Mesenteric fat pad (tissue), 1 donor: ENCODE results near the gene YY1. TPM values are rescaled to one million over a fixed set of nuclear protein-coding genes. Genes with fewer than 3 reads are reported as not detected.
"Not testable (repeated sequence)": the region's sequence is repeated elsewhere in the genome, so short reads cannot be mapped to it uniquely, and the experiment has no call there.

ENCODE experiments used
- DNase-seq: peaks from one replicate; pipeline ENCODE4 v3.0.0-alpha.2; 2020; ENCODE audit warnings: low spot score
- total RNA-seq: library from RNA; stranded (reverse); fragmentation: NEBNext Ultra II Directional; extraction: Animal tissue kit (Norgen Biotek cat#: 25700); gene quantifications from one replicate; pipeline ENCODE4 v1.2.1, GENCODE V29; 2021
- donor health status: DM: yes; HTN: yes; CAD: no.

The YY1 gene
- total RNA-seq, 1 donor from 2014 or later = 61.3 TPM

DNA sequence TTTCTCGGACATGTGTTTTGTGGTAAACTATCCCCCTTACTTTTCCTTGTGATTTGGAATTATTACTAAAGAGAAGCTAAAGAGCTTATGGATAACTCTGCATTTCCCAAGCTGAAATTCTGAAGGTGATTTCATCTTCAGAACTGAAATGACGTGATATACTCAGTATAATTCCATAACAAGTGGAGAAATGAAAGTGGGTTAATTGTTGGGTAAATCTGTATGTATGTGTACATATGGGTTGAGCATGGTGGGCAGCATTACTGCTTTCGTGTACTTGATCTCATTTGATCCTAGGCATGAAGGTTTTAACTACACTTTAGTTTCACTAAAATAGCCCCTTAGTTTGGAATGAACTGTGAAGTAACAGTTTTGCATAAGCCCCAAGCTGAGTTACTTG, 4.1 kb downstream of the YY1 start:
- no peak for DNase-seq

- DNase-seq = no peak
Measured at GRCh38 chr14:100246809-100247428, 8.0 kb downstream of the YY1 start.

DNA sequence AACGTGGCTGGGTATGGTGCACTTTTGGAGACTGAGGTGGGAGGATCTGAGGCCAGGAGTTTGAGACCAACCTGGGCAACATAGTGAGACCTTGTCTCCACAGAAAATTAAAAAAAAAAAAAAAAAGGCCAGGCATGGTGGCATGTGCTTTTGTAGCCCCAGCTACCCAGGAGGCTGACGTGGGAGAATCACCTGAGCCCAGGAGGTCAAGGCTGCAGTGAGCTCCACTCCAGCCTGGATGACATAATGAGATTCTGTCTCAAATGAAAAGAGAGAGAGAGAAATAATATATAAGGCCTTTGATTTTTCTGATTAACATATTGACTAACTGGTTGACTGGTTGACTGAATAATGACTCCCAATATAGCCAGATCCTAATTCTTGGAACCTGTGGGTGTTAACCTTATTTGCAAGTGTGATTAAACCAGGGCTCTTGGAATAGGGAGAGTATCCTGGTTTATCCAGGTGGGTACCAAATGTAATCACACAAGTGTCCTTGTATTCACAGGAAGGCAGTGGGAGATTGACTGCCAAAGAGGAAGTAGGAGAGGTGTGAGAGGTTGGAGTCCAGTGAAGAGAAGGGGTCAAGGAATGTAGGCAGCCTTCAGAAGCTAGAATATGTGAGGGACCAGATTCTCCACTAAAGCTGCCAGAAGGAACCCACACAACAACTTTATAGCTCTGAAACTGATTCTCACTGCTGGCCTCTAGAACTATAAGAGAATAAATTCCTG, 12.0 kb downstream of the YY1 start:
- no peak for DNase-seq

DNA sequence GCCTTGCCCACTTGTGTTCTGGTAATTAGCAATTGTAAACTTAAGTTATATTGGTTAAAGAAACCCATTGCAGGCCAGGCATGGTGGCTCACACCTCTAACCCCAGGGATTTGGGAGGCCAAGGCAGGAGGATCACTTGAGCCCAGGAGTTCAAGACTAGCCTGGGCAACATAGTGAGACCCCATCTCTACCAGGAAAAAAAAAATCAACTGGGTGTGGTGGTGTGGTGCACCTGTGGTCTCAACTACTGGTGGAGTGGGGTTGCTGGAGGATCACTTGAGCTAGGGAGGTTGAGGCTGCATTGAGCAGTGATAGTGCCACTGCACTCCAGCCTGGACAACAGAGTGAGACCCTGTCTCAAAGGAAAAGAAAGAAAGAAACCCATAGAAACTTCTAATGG, 13.7 kb downstream of the YY1 start:
- no peak for DNase-seq

GRCh38 chr14:100256339-100256895, 17.5 kb downstream of the YY1 start:
- no peak for DNase-seq

DNA sequence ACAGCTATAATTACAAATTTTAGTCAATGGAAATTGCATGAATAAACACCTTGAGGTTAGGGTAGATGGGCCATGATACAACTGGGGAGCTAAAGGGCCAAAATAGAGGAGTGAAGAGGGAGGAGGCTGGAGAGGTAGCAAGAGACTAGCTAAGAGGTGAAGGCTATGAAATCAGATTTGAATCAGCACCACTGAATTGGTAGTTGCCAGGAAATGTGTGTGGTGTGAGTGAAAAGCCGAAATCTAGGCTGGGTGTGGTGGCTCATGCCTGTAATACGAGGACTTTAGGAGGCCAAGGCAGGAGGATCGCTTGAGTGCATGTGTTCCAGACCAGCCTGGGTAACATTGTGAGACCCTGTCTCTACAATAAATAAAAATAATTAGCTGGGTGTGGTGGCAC, 22.7 kb downstream of the YY1 start:
- DNase-seq = no peak

- no peak for DNase-seq
Measured at GRCh38 chr14:100262545-100262944, 23.6 kb downstream of the YY1 start.

DNA sequence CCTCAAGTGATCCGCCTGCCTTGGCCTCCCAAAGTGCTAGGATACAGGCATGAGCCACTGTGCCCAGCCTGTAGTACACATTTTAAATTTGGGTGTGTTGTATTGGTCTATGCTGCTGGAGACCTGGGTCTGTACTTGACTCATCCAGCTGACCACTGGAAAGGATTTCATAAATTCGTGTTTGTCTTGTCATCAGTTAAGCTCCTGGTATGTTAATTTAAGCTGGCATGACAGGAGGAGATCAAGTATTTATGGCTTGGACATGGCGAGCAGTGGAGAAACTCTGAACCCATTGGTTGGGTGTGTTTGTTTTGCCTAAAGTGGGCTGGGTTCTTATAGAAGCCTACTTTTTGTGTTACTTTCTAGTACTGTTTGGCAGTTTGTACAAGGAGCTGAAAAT, 24.2 kb downstream of the YY1 start:
- DNase-seq = no peak

- DNase-seq = no peak
Measured at GRCh38 chr14:100267990-100268389, 29.0 kb downstream of the YY1 start.

DNA sequence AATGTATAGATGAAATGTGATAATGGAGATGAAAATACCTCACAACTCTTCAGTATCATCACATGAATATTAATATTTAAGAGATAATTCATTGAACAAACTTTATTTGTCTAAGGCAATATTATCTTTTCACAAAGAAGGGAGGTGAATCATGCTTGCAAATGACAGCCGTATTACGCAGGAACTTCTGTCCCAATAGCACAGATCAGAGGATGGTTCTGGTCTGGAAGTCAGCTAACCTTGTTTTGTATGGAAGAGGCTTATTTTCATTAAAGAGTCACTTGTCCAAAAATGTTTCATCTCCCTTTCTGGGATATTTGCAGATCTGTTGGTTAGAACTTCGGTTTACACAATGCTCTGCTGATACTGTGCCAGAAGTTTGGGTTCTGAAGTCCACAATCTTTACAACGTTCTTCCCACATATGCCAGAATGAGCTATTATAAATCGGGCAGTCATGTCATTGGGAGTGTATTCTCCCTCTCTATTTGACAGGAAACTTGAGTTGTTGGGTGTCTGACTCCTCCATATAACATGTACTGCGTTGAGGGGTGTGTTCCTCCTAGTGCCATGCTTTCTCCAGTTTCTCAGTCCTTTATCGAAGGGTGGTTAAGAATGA, 29.8 kb downstream of the YY1 start:
- DNase-seq = no peak

DNA sequence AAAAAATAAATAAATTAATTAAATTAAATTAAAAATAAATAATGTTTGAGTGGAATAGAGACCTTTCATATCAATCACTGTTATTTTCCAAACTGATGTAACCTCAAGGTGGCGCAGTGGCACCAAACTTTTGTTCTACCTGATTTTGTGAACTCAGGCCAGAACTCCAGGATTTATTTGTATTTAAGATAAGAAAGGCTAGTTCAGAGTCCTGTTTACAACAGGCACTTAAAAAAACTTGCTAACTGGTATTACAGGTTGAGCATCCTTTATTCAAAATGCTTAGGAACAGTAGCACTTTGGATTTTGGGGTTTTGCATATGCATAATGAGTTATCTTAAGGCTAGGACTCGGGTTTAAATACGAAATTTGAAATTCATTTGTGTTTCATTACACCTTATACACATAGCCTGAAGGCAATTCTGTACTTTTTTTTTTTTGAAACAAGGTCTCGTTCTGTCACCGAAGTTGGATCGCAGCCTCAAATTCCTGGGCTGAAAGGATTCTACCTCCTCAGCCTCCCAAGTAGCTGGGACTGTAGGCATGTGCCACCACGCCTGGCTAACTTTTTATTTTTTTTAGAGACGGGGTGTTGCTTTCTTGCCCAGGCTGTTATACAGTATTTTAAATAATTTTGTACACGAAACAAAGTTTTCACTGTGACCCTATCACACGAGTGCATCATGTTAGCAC, 32.4 kb downstream of the YY1 start:
- no peak for DNase-seq

DNA sequence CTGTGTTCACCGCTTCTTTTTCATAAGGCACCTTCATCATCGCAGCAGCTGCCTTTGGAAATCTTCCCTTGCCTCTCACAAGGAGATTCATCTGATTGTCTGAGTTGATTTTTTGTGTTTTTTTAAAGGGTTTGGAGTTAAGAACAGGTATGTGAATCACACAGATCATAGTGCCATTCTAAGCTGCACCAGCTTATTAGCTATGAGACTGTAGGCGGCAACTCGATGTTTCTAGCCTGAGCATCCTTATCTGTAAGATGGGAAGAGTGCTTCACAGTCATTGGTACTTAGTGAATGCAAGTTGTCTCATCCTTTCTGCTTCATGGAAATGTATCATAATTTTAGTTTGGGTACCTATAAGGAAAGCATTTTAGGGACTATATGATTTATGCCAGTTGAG, 35.3 kb downstream of the YY1 start:
- DNase-seq = no peak

DNA sequence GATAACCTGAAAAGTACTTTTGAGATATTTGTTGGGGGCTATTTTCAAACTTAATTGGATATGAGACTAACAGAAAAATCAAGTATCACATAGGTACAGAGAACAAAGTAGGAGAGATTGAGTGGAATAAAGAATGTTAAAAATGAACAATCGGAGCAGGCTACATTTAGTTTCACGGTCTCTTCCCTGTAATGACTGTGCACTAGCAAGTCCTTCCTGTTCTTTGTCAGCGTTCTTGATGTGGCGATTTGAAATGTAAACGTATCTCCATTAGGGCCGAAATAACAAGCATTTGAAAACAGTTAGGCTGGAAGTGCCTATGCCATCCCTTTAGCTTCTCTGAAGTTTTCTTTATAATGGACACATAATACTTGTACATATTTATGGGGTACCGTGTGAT, 36.3 kb downstream of the YY1 start:
- no peak for DNase-seq

- DNase-seq = no peak
Measured at GRCh38 chr14:100278702-100279101, 39.8 kb downstream of the YY1 start.

DNA sequence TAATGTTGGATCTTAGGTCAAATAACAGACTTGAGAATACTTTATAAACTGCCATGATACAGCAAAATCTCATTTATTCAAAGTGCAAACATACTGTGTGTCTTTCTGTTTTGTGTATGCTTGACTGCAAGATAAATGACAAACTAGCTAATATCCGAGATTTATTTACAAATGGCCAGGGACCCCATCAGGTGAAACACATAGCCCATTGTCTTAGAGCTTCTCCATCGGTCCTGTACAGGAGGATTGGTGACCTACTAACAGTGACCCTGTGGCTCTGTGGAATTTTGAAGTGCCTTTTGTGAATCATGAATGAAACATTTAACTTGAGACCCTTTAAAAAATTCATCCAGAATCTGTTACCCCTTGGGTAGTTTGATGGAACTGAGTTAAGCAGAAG, 40.2 kb downstream of the YY1 start:
- DNase-seq = no peak

DNA sequence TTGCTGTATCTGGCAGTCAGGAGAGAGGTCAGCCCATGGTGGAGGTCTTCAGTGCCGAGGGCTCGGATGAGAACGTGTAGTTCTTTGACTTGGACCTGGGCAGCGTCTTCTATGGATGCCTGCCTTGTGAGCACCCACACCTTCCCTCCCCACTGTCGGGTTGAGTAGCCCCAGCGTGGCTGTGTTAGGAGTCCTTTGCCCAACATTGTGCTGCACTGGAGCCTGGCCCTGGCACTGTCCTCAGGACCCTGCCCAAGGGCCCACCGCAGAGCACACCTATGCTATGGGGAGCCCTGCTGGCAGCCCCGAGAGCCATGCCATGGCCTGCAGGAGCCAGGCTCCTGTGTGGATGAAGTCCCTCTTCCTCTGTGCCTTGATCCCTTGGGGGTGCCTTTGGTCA, 40.6 kb downstream of the YY1 start:
- no peak for DNase-seq

DNA sequence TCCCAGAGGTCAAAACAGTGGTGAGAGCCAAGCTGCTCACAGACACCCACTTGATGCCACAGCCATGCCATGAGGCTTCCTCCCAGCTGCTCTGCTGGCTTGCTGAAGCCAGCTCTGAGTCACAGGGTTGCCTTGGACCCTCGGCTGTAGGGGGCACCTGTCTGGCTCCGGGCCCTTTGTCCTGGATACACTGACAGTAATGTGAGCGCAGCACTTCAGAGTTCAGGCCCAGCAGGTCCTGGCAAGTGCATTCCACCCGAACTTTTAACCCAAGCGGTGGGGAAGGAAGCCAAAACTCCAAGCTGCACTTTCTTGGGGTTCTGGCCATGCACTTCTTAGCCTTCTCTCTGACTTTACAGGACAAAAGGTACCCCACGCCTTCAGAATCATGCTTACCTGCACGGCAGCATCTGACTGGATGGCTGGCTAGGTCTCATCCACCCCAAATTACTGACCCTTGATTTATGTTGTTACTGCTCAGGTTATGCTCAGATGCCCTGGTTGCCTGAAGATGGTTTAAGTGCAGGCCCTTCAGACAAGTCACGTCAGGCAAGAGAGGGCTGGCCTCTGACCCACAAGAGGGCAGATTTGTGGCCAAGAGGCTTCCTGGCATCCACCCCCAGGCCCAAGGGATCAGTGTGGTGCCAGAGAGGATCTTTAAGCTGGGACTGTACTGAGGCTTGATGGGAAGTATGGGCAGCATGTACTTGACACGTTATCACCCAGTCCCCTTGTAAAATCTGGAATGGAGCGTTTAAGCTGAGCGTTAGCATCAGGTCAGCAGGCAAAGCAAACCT, 42.5 kb downstream of the YY1 start:
- peak; percentile 74 for DNase-seq

DNA sequence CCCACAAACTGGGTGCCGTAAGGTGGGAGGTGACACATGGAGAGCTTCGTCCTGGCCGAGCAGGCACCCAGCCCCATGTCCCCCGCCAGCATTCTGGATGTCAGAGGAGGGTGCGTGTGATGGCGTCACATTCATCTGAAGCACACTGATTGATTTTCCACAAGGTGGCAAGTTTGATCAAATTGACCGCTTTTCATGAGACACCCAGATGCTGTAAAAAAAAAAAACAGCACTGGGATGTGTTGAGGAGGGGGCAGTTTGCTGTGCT, 43.1 kb downstream of the YY1 start:
- DNase-seq = peak; percentile 71

DNA sequence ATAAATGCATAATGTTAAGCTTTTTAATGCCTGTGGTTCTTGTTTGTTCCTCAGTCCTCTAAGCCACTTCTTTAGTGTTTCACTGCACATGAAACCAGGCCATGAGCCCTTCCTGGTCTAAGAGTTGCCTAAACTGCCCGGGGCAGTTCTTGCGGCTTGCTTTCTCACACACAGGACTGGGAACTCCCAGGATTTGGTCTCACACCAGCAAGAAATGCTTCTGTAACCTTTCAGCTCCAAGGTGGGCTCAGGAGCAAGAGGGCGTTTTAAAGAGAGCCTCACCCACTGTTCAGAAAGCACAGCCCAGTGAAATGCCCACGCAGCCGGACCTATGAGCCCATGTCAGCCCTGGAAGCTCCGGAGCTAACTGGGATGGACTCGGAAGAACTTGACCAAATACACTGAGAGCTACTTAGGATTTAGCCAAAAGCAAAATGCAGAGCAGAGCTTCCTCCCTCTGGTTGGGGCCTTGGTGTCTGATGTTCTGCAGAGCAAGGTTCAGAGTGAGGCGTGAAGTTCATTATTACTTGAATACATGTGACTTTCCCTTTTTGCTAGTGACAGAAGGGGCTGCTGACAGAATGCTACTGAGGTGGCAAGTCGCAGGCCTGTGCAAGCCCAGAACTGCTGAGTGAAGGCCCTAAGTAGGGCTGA, 43.9 kb downstream of the YY1 start:
- DNase-seq = peak; percentile 53

- not testable (repeated sequence) for DNase-seq
Measured at GRCh38 chr14:100283436-100283835, 44.5 kb downstream of the YY1 start.
